ENCODE results near the gene TAB2. TPM values are rescaled to one million over a fixed set of nuclear protein-coding genes. Genes with fewer than 3 reads are reported as not detected.

Gene TAB2
- total and polyA plus RNA-seq, 5 donors from 2014 or later, result 21.6 to 180 (median 22.3) TPM

DNA sequence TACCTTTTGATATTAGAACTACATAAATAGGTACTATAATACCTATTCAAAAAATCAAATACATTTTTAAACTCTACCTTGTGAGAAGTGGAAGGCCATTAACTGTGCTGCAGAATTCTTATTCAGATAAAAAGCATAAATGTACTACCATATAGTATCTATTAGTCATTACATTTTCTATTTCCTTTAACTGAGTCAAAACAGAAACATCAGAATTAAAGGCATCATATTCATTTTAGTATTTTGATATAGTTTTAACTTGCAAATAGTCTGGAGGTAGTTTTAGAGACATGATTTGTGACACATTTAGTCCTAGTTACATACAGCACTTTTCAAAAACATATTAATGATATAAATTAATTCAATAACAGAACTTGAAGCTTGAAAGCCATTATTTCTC lies 39.9 kb upstream of the TAB2 start:
- no peak for ATAC-seq (ENCODE audit: low read depth in 2 of 2)
- Histone ChIP-seq H3K27ac (ENCODE audit: insufficient read depth, low read length, poor library complexity, severe bottlenecking) (no peak overlapping the region), H3K27me3 (ENCODE audit: control insufficient read depth, insufficient read depth, low read length) (no peaks in the 10 kb centered on the region), H3K36me3 (ENCODE audit: control insufficient read depth, insufficient read depth, low read length) (no peaks in the 10 kb centered on the region), H3K9me3 (ENCODE audit: control insufficient read depth in 2 of 2, low read length in 2 of 2) (no peaks in the 10 kb centered on the region), H3K4me3 (ENCODE audit: low read depth, low read length) (no peak overlapping the region), H3K4me1 (ENCODE audit: control insufficient read depth, insufficient read depth, low read length, poor library complexity, severe bottlenecking) (peaks cover 9% of the 10 kb centered on the region)
- H3K9me3 Mint-ChIP-seq, result peaks cover 0 to 3% (median 0%) of the 10 kb centered on the region in 7 donors
- H3K4me3 Mint-ChIP-seq, result no peak overlapping the region
- H3K27me3 Mint-ChIP-seq, result no peaks in the 10 kb centered on the region
- H3K27ac Mint-ChIP-seq, result no peak overlapping the region
- peaks cover 29 to 39% (median 30%) of the 10 kb centered on the region in 4 donors for H3K4me1 Mint-ChIP-seq
- DNase-seq, result peak in 1 of 3 donors; percentile 31
- H3K36me3 Mint-ChIP-seq, result no peaks in the 10 kb centered on the region

- no peaks in the 10 kb centered on the region for H3K9me3 ChIP-seq (ENCODE audit: control insufficient read depth in 2 of 2, low read length in 2 of 2)
- no peak for DNase-seq
- no peaks in the 10 kb centered on the region for H3K4me1 ChIP-seq (ENCODE audit: control insufficient read depth, insufficient read depth, low read length, poor library complexity, severe bottlenecking)
- no peaks in the 10 kb centered on the region for H3K36me3 ChIP-seq (ENCODE audit: control insufficient read depth, insufficient read depth, low read length)
- H3K27ac ChIP-seq (ENCODE audit: insufficient read depth, low read length, poor library complexity, severe bottlenecking), result no peak overlapping the region
- Mint-ChIP-seq H3K36me3 (no peaks in the 10 kb centered on the region), H3K9me3 (peaks cover 0 to 2% (median 0%) of the 10 kb centered on the region in 7 donors), H3K4me1 (peaks cover 16 to 38% (median 19%) of the 10 kb centered on the region in 4 donors), H3K27me3 (no peaks in the 10 kb centered on the region), H3K4me3 (no peak overlapping the region), H3K27ac (peak overlapping the region in 1 of 3 donors; percentile 21)
- H3K4me3 ChIP-seq (ENCODE audit: low read depth, low read length), result no peak overlapping the region
- no peaks in the 10 kb centered on the region for H3K27me3 ChIP-seq (ENCODE audit: control insufficient read depth, insufficient read depth, low read length)
- ATAC-seq (ENCODE audit: low read depth in 2 of 2), result no peak
Observed at GRCh38 chr6:149278997-149279396, 38.5 kb upstream of the TAB2 start.

DNA sequence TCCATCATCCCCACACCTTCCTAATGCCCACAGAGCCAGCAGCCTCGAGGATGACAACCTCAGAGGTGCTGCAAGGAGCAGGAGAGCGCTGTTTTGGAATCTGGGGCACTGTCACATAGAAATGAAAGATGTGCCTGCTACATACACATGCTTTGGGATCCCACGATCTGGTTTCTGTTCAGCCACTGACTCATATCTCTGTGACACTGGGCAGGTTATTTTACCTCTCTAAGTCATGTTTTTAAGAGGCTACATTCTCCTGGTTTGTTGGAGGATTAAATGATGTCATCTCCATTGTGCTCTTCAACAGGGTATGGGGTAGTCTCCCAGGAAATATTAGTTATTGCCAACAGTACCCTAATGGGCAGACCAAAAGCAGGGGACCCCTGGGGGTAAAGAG lies 32.6 kb upstream of the TAB2 start:
- no peaks in the 10 kb centered on the region for H3K4me1 ChIP-seq (ENCODE audit: control insufficient read depth, insufficient read depth, low read length, poor library complexity, severe bottlenecking)
- no peak overlapping the region for H3K4me3 ChIP-seq (ENCODE audit: low read depth, low read length)
- H3K36me3 Mint-ChIP-seq, result no peaks in the 10 kb centered on the region
- no peak overlapping the region for H3K4me3 Mint-ChIP-seq
- DNase-seq (peak in 1 of 3 donors; percentile 34), ATAC-seq (ENCODE audit: low read depth in 2 of 2) (no peak)
- no peak overlapping the region for H3K27ac ChIP-seq (ENCODE audit: insufficient read depth, low read length, poor library complexity, severe bottlenecking)
- no peaks in the 10 kb centered on the region for H3K36me3 ChIP-seq (ENCODE audit: control insufficient read depth, insufficient read depth, low read length)
- no peak overlapping the region for H3K27ac Mint-ChIP-seq
- H3K4me1 Mint-ChIP-seq, result peaks cover 6 to 17% (median 15%) of the 10 kb centered on the region in 4 donors
- no peaks in the 10 kb centered on the region for H3K9me3 Mint-ChIP-seq
- no peaks in the 10 kb centered on the region for H3K9me3 ChIP-seq (ENCODE audit: control insufficient read depth in 2 of 2, low read length in 2 of 2)
- H3K27me3 Mint-ChIP-seq, result no peaks in the 10 kb centered on the region
- H3K27me3 ChIP-seq (ENCODE audit: control insufficient read depth, insufficient read depth, low read length), result no peaks in the 10 kb centered on the region

GRCh38 chr6:149285626-149286025 lies 31.9 kb upstream of the TAB2 start:
- H3K36me3 ChIP-seq (ENCODE audit: control insufficient read depth, insufficient read depth, low read length), result no peaks in the 10 kb centered on the region
- ATAC-seq (ENCODE audit: low read depth in 2 of 2) (no peak), DNase-seq (no peak)
- Mint-ChIP-seq H3K4me1 (peaks cover 0 to 16% (median 11%) of the 10 kb centered on the region in 4 donors), H3K9me3 (no peaks in the 10 kb centered on the region), H3K36me3 (no peaks in the 10 kb centered on the region), H3K27ac (no peak overlapping the region), H3K4me3 (no peak overlapping the region), H3K27me3 (no peaks in the 10 kb centered on the region)
- no peaks in the 10 kb centered on the region for H3K4me1 ChIP-seq (ENCODE audit: control insufficient read depth, insufficient read depth, low read length, poor library complexity, severe bottlenecking)
- no peaks in the 10 kb centered on the region for H3K9me3 ChIP-seq (ENCODE audit: control insufficient read depth in 2 of 2, low read length in 2 of 2)
- H3K27ac ChIP-seq (ENCODE audit: insufficient read depth, low read length, poor library complexity, severe bottlenecking), result no peak overlapping the region
- no peaks in the 10 kb centered on the region for H3K27me3 ChIP-seq (ENCODE audit: control insufficient read depth, insufficient read depth, low read length)
- H3K4me3 ChIP-seq (ENCODE audit: low read depth, low read length), result no peak overlapping the region

- Mint-ChIP-seq H3K4me3 (no peak overlapping the region), H3K4me1 (peaks cover under 1 to 16% (median 11%) of the 10 kb centered on the region in 4 donors), H3K27ac (peak overlapping the region in 1 of 3 donors; percentile 40), H3K9me3 (no peaks in the 10 kb centered on the region), H3K36me3 (no peaks in the 10 kb centered on the region), H3K27me3 (no peaks in the 10 kb centered on the region)
- DNase-seq (no peak), ATAC-seq (ENCODE audit: low read depth in 2 of 2) (no peak)
- no peak overlapping the region for H3K4me3 ChIP-seq (ENCODE audit: low read depth, low read length)
- H3K4me1 ChIP-seq (ENCODE audit: control insufficient read depth, insufficient read depth, low read length, poor library complexity, severe bottlenecking), result no peaks in the 10 kb centered on the region
- no peak overlapping the region for H3K27ac ChIP-seq (ENCODE audit: insufficient read depth, low read length, poor library complexity, severe bottlenecking)
- H3K27me3 ChIP-seq (ENCODE audit: control insufficient read depth, insufficient read depth, low read length), result no peaks in the 10 kb centered on the region
- H3K36me3 ChIP-seq (ENCODE audit: control insufficient read depth, insufficient read depth, low read length), result no peaks in the 10 kb centered on the region
- H3K9me3 ChIP-seq (ENCODE audit: control insufficient read depth in 2 of 2, low read length in 2 of 2), result no peaks in the 10 kb centered on the region
Observed at GRCh38 chr6:149286905-149287304, 30.6 kb upstream of the TAB2 start.

GRCh38 chr6:149289192-149289781 lies 28.2 kb upstream of the TAB2 start:
- no peaks in the 10 kb centered on the region for H3K9me3 Mint-ChIP-seq
- no peaks in the 10 kb centered on the region for H3K36me3 Mint-ChIP-seq
- H3K27me3 Mint-ChIP-seq, result no peaks in the 10 kb centered on the region
- Histone ChIP-seq H3K36me3 (ENCODE audit: control insufficient read depth, insufficient read depth, low read length) (no peaks in the 10 kb centered on the region), H3K27ac (ENCODE audit: insufficient read depth, low read length, poor library complexity, severe bottlenecking) (no peak overlapping the region), H3K9me3 (ENCODE audit: control insufficient read depth in 2 of 2, low read length in 2 of 2) (no peaks in the 10 kb centered on the region), H3K27me3 (ENCODE audit: control insufficient read depth, insufficient read depth, low read length) (no peaks in the 10 kb centered on the region), H3K4me3 (ENCODE audit: low read depth, low read length) (no peak overlapping the region), H3K4me1 (ENCODE audit: control insufficient read depth, insufficient read depth, low read length, poor library complexity, severe bottlenecking) (no peaks in the 10 kb centered on the region)
- DNase-seq (no peak), ATAC-seq (ENCODE audit: low read depth in 2 of 2) (no peak)
- H3K4me1 Mint-ChIP-seq, result peaks cover 5 to 12% (median 8%) of the 10 kb centered on the region in 4 donors
- H3K4me3 Mint-ChIP-seq, result no peak overlapping the region
- H3K27ac Mint-ChIP-seq, result no peak overlapping the region

- Mint-ChIP-seq H3K27ac (no peak overlapping the region), H3K4me1 (peaks cover 5 to 8% (median 6%) of the 10 kb centered on the region in 4 donors), H3K36me3 (no peaks in the 10 kb centered on the region), H3K4me3 (no peak overlapping the region), H3K9me3 (no peaks in the 10 kb centered on the region), H3K27me3 (no peaks in the 10 kb centered on the region)
- Histone ChIP-seq H3K4me3 (ENCODE audit: low read depth, low read length) (no peak overlapping the region), H3K27ac (ENCODE audit: insufficient read depth, low read length, poor library complexity, severe bottlenecking) (no peak overlapping the region), H3K4me1 (ENCODE audit: control insufficient read depth, insufficient read depth, low read length, poor library complexity, severe bottlenecking) (no peaks in the 10 kb centered on the region), H3K9me3 (ENCODE audit: control insufficient read depth in 2 of 2, low read length in 2 of 2) (no peaks in the 10 kb centered on the region), H3K36me3 (ENCODE audit: control insufficient read depth, insufficient read depth, low read length) (no peaks in the 10 kb centered on the region), H3K27me3 (ENCODE audit: control insufficient read depth, insufficient read depth, low read length) (no peaks in the 10 kb centered on the region)
- DNase-seq, result no peak
- ATAC-seq (ENCODE audit: low read depth in 2 of 2), result no peak
Observed at GRCh38 chr6:149289966-149290365, 27.5 kb upstream of the TAB2 start.

- H3K4me1 ChIP-seq (ENCODE audit: control insufficient read depth, insufficient read depth, low read length, poor library complexity, severe bottlenecking), result no peaks in the 10 kb centered on the region
- no peaks in the 10 kb centered on the region for H3K9me3 ChIP-seq (ENCODE audit: control insufficient read depth in 2 of 2, low read length in 2 of 2)
- H3K27ac Mint-ChIP-seq, result no peak overlapping the region
- H3K9me3 Mint-ChIP-seq, result no peaks in the 10 kb centered on the region
- no peaks in the 10 kb centered on the region for H3K27me3 ChIP-seq (ENCODE audit: control insufficient read depth, insufficient read depth, low read length)
- peaks cover 3 to 5% (median 4%) of the 10 kb centered on the region in 4 donors for H3K4me1 Mint-ChIP-seq
- H3K27me3 Mint-ChIP-seq, result no peaks in the 10 kb centered on the region
- H3K4me3 ChIP-seq (ENCODE audit: low read depth, low read length), result no peak overlapping the region
- H3K27ac ChIP-seq (ENCODE audit: insufficient read depth, low read length, poor library complexity, severe bottlenecking), result no peak overlapping the region
- no peaks in the 10 kb centered on the region for H3K36me3 Mint-ChIP-seq
- no peak overlapping the region for H3K4me3 Mint-ChIP-seq
- no peaks in the 10 kb centered on the region for H3K36me3 ChIP-seq (ENCODE audit: control insufficient read depth, insufficient read depth, low read length)
- ATAC-seq (ENCODE audit: low read depth in 2 of 2), result no peak
- DNase-seq, result no peak
Observed at GRCh38 chr6:149293244-149293643, 24.3 kb upstream of the TAB2 start.

Data from CD4-positive, CD25-positive, alpha-beta regulatory T cell (primary cell).